Panc1 (cell line): ENCODE results near the gene PRKCQ.

Source experiments
- CTCF ChIP-seq: fragments of 450-650 bp; IDR thresholded peaks from 2 replicates; pipeline ENCODE4 v1.5.1; 2017; ENCODE audit warnings: mild to moderate bottlenecking
- POLR2AphosphoS5 ChIP-seq: IDR thresholded peaks from 2 replicates; pipeline ENCODE4 v1.6.1; 2012; ENCODE audit warnings: mild to moderate bottlenecking, low read depth, low read length, moderate library complexity
- SIN3A ChIP-seq: IDR thresholded peaks from 2 replicates; pipeline ENCODE4 v1.6.1; 2012; ENCODE audit warnings: low read depth, mild to moderate bottlenecking, low read length, moderate library complexity, borderline replicate concordance; ENCODE audit not compliant: insufficient read depth

DNA sequence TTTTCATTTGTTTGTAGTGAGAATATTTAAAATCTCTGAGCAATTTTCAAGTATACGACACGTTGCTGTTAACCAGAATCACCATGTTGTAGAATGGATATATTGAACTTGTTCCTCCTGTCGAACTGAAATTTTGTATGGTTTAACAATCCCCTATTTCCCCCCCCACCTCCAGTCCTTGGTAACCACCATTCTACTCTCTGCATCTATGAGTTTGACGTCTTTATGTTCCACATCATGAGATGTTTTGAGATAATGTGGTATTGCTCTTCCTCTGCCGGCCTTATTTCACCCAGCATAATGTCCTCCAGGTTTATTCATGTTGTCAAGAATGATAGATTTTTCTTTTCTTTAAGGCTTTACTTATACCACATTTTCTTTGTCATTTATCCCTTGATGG, 17.4 kb upstream of the PRKCQ start:
- TF ChIP-seq SIN3A (no peak), CTCF (no peak), POLR2AphosphoS5 (no peak)
